Caco-2 (cell line): Measurements from ENCODE around the gene CENPV. TPM values are rescaled to one million over a fixed set of nuclear protein-coding genes. Genes with fewer than 3 reads are reported as not detected.
A peak's percentile ranks its signal among the peaks of the same experiment; 100 is the strongest.

Experiments
- BruUV-seq: library from RNA; stranded (reverse); fragments of 400-500 nt; replicated peaks from 2 replicates; lab custom pipeline; 2021; lab: Mats Ljungman, UMichigan
- CTCF ChIA-PET: fragments of 300-600 bp; sonication (Branson Sonifier 250); formaldehyde crosslinking; loops from one replicate; lab custom pipeline; 2022; ENCODE audit warnings: antibody characterized with exemption; lab: Charles Lee
- POLR2A ChIA-PET: fragments of 300-600 bp; sonication (Branson Sonifier 250); formaldehyde crosslinking; loops from one replicate; lab custom pipeline; 2022; ENCODE audit warnings: antibody characterized with exemption; lab: Charles Lee
- DNase-seq, 2 experiments: peaks; one replicate each; pipeline versions ENCODE4 v3.0.0 to v3.0.0-alpha.2; 2020 to 2022
- H3K27me3 ChIP-seq: replicated peaks from 2 replicates; pipeline ENCODE4 v1.6.0; 2011; ENCODE audit warnings: low read length; ENCODE audit not compliant: control insufficient read depth, insufficient read depth
- H3K36me3 ChIP-seq: 2 replicates; pipeline ENCODE4 v1.5.1; 2011; ENCODE audit warnings: low read length; ENCODE audit not compliant: control insufficient read depth, insufficient read depth
- H3K4me1 ChIP-seq: fragments of 250-450 bp; sonication (Bioruptor Pico); 2 replicates; pipeline ENCODE4 v1.5.1; 2020; ENCODE audit warnings: mild to moderate bottlenecking
- H3K4me3 ChIP-seq: 2 replicates; pipeline ENCODE4 v1.5.1; 2011; ENCODE audit warnings: low read depth, mild to moderate bottlenecking, control low read depth, low read length
- H3K9me3 ChIP-seq: fragments of 250-450 bp; sonication (Bioruptor Pico); 2 replicates; pipeline ENCODE4 v1.5.1; 2020; ENCODE audit warnings: mild to moderate bottlenecking, moderate library complexity
- H3K27ac Mint-ChIP-seq: one replicate; pipeline ENCODE4 v1.8.0; 2022; ENCODE audit warnings: mixed read lengths; ENCODE audit not compliant: unreplicated experiment
- H3K27me3 Mint-ChIP-seq: one replicate; pipeline ENCODE4 v1.8.0; 2022; ENCODE audit warnings: mixed read lengths; ENCODE audit not compliant: insufficient read depth, unreplicated experiment
- H3K36me3 Mint-ChIP-seq: one replicate; pipeline ENCODE4 v1.8.0; 2022; ENCODE audit warnings: mild to moderate bottlenecking, mixed read lengths; ENCODE audit not compliant: insufficient read depth, unreplicated experiment
- H3K4me1 Mint-ChIP-seq: one replicate; pipeline ENCODE4 v1.8.0; 2022; ENCODE audit warnings: low read depth, mixed read lengths; ENCODE audit not compliant: unreplicated experiment
- H3K4me3 Mint-ChIP-seq: one replicate; pipeline ENCODE4 v1.8.0; 2022; ENCODE audit warnings: mild to moderate bottlenecking, moderate library complexity, mixed read lengths; ENCODE audit not compliant: unreplicated experiment
- H3K9me3 Mint-ChIP-seq: one replicate; pipeline ENCODE4 v1.8.0; 2022; ENCODE audit warnings: mixed read lengths; ENCODE audit not compliant: unreplicated experiment
- intact Hi-C: fragments of 100-400 bp; cut with micrococcal nuclease; formaldehyde crosslinking; loops from one replicate; pipeline ENCODE4 v1.10.0; 2022; ENCODE audit not compliant: unreplicated experiment
- total RNA-seq: library from RNA; stranded (reverse); gene quantifications from 2 replicates; pipeline ENCODE4 v1.2.3, GENCODE V29; 2022
- TF ChIP-seq, protein P1 (sequence below), 2 experiments: fragments of 200-600 bp in 1 of 2; IDR thresholded peaks; 1 replicate in 1 of 2; 2 replicates in 1 of 2; pipeline versions ENCODE4 v1.5.1 to v1.8.0; 2011 to 2022; ENCODE audit warnings: antibody characterized with exemption in 1 of 2, control low read depth in 1 of 2, inconsistent platforms in 1 of 2, low read depth in 1 of 2, low read length in 1 of 2, mild to moderate bottlenecking in 1 of 2, moderate library complexity in 1 of 2; ENCODE audit not compliant: insufficient read depth in 1 of 2, severe bottlenecking in 1 of 2, unreplicated experiment in 1 of 2

Gene CENPV
- total RNA-seq, 1 experiment from 2014 or later = 92.8 TPM

GRCh38 chr17:16383772-16384287, 30.6 kb upstream of the CENPV start:
- Mint-ChIP-seq H3K27me3 (no peaks in the 10 kb centered on the region), H3K9me3 (no peaks in the 10 kb centered on the region), H3K4me3 (no peak overlapping the region), H3K27ac (no peak overlapping the region), H3K4me1 (peaks cover 7% of the 10 kb centered on the region), H3K36me3 (peaks cover 49% of the 10 kb centered on the region)
- BruUV-seq = no TSS peak
- peaks cover 3% of the 10 kb centered on the region for H3K36me3 ChIP-seq
- TF ChIP-seq, protein P1, sequence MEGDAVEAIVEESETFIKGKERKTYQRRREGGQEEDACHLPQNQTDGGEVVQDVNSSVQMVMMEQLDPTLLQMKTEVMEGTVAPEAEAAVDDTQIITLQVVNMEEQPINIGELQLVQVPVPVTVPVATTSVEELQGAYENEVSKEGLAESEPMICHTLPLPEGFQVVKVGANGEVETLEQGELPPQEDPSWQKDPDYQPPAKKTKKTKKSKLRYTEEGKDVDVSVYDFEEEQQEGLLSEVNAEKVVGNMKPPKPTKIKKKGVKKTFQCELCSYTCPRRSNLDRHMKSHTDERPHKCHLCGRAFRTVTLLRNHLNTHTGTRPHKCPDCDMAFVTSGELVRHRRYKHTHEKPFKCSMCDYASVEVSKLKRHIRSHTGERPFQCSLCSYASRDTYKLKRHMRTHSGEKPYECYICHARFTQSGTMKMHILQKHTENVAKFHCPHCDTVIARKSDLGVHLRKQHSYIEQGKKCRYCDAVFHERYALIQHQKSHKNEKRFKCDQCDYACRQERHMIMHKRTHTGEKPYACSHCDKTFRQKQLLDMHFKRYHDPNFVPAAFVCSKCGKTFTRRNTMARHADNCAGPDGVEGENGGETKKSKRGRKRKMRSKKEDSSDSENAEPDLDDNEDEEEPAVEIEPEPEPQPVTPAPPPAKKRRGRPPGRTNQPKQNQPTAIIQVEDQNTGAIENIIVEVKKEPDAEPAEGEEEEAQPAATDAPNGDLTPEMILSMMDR (IDR thresholded peaks at IDR 0.05; ENCODE audit: insufficient read depth in 1 of 2, low read depth in 1 of 2, low read length in 1 of 2, severe bottlenecking in 1 of 2, unreplicated experiment in 1 of 2) = no peak
- ChIA-PET CTCF (no interaction called here), POLR2A (no interaction called here)
- H3K27me3 ChIP-seq = no peaks in the 10 kb centered on the region
- intact Hi-C loops = no loop called here
- no peak overlapping the region for H3K4me3 ChIP-seq
- no peaks in the 10 kb centered on the region for H3K4me1 ChIP-seq
- no peaks in the 10 kb centered on the region for H3K9me3 ChIP-seq
- DNase-seq = no peak

DNA sequence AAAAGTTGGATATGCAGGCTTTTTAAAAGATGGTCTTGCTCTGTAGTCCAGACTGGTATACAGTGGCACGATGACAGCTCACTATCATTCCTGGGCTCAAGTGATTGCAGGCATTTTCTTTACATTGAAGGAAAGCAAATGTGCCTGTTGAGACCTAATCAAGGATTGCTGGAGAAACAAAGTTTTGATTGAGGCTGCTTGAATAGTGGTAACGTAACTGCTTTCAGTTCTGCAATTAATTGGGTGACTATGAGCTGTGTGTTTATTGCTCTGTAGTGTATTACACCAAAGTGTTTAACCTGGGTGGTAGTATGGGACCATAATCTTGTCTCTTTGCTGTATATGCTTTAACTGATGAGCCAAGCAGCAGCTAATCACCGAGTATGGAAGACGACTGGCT, 29.9 kb upstream of the CENPV start:
- POLR2A ChIA-PET = interaction anchor here (0.7 kb wide), 1 partner anchor 55 kb away, joined by 6 read pairs; no protein-coding TSS in a partner anchor
- H3K27me3 ChIP-seq = no peaks in the 10 kb centered on the region
- H3K36me3 ChIP-seq = peaks cover 3% of the 10 kb centered on the region
- peaks cover 49% of the 10 kb centered on the region for H3K36me3 Mint-ChIP-seq
- intact Hi-C loops = no loop called here
- no peaks in the 10 kb centered on the region for H3K4me1 ChIP-seq
- no peak for DNase-seq
- no peak overlapping the region for H3K4me3 ChIP-seq
- H3K9me3 ChIP-seq = no peaks in the 10 kb centered on the region
- no peaks in the 10 kb centered on the region for H3K9me3 Mint-ChIP-seq
- CTCF ChIA-PET = no interaction called here
- BruUV-seq = no TSS peak
- no peak overlapping the region for H3K27ac Mint-ChIP-seq
- H3K4me3 Mint-ChIP-seq = peak overlapping the region; percentile 46
- TF ChIP-seq, protein P1 (IDR thresholded peaks at IDR 0.05; ENCODE audit: insufficient read depth in 1 of 2, low read depth in 1 of 2, low read length in 1 of 2, severe bottlenecking in 1 of 2, unreplicated experiment in 1 of 2) = no peak
- no peaks in the 10 kb centered on the region for H3K27me3 Mint-ChIP-seq
- H3K4me1 Mint-ChIP-seq = peaks cover 7% of the 10 kb centered on the region

GRCh38 chr17:16381496-16381820, 28.2 kb upstream of the CENPV start:
- no peaks in the 10 kb centered on the region for H3K4me1 ChIP-seq
- peaks cover 3% of the 10 kb centered on the region for H3K36me3 ChIP-seq
- no TSS peak for BruUV-seq
- Mint-ChIP-seq H3K4me3 (peak overlapping the region; percentile 93), H3K27me3 (no peaks in the 10 kb centered on the region), H3K36me3 (peaks cover 41% of the 10 kb centered on the region), H3K4me1 (peaks cover 7% of the 10 kb centered on the region), H3K27ac (peak overlapping the region; percentile 100), H3K9me3 (no peaks in the 10 kb centered on the region)
- DNase-seq = no peak
- POLR2A ChIA-PET = interaction anchor here (0.5 to 2.7 kb wide), 3 partner anchors 19 to 57 kb away, joined by 4 to 41 read pairs (median 12); partner anchors contain the start of gene CENPV
- no peaks in the 10 kb centered on the region for H3K27me3 ChIP-seq
- intact Hi-C loops = loop anchor here (1.0 to 2.0 kb wide), 2 partner anchors 57 to 95 kb away; no protein-coding TSS in a partner anchor
- TF ChIP-seq, protein P1 (IDR thresholded peaks at IDR 0.05; ENCODE audit: insufficient read depth in 1 of 2, low read depth in 1 of 2, low read length in 1 of 2, severe bottlenecking in 1 of 2, unreplicated experiment in 1 of 2) = no peak
- CTCF ChIA-PET = interaction anchor here (1.2 to 1.4 kb wide), 2 partner anchors 18 to 29 kb away, joined by 5 to 7 read pairs; partner anchors contain the start of gene CENPV
- no peaks in the 10 kb centered on the region for H3K9me3 ChIP-seq
- H3K4me3 ChIP-seq = peak overlapping the region; percentile 72
